GM20431 (cell line): ENCODE results near the gene BCL2L1.

ENCODE experiments used
- in situ Hi-C: fragments of 300-500 bp; cut with MseI, MboI; formaldehyde crosslinking; loops from one replicate; pipeline ENCODE4 v1.15.0; 2020; ENCODE audit warnings: low sequenced_read_pairs; ENCODE audit not compliant: unreplicated experiment

Gene BCL2L1

DNA sequence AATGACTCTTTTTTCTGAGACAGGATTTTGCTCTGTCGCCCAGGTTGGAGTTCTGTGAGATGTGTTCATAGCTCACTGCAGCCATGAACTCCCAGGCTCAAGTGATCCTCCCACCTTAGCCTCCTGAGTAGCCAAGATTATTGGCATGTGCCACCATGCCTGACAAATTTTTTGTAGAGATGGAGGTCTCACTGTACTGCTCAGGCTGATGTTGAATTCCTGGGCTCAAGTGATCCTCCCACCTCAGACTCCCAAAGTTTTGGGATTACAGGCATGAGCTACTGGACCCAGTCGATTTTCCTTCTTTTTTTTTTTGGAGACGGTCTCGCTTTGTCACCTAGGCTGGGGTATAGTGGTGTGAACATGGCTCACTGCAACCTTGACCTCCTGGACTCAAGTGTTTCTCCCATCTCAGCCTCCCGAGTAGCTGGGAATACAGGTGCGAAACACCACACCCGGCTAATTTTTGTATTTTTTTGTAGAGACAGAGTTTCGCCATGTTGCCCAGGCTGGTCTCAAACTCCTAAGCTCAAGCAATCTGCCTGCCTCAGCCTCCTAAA, 24.3 kb downstream of the BCL2L1 start:
- in situ Hi-C loops, result no loop called here

DNA sequence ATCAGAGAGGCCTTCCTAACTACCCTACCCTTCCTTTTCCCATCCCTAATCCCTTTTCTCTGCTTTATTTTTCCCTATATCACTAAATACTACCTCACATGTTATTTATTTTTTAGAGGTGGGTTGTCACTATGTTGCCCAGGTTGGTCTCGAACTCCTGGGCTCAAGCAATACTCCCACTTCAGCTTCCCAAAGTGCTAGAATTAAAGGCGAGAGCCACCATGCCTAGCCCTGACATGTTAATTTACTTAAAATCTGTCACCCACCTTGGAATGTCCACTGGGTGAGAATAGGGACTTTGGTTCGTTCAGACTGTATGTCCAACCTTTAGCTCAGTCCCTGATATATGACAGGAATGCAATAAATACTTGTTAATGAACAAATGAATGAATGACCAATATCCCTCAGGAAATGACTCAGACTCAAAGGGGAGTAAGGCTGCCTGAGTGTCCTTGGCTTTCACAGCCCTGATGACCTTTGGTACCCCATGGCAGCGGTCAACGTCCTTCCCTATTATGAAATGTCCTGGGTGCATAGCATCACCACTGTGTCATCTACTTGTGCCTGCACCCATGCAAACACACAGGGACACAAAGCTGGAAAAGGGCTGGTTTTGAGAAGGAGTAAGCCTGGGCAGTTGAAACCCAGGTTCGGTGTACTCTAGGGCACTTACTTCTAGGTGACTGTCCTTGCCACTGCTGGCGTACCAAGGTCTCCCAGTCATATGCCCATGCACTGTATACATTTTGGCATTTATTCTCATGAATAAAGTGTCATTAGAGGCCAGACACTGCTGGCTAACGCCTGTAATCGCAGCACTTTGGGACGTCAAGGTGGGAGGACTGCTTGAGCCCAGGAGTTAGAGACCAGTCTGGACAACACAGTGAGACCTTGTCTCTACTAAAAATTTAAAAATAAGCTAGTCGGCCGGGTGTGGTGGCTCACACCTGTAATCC, 26.5 kb downstream of the BCL2L1 start:
- in situ Hi-C loops, result no loop called here

DNA sequence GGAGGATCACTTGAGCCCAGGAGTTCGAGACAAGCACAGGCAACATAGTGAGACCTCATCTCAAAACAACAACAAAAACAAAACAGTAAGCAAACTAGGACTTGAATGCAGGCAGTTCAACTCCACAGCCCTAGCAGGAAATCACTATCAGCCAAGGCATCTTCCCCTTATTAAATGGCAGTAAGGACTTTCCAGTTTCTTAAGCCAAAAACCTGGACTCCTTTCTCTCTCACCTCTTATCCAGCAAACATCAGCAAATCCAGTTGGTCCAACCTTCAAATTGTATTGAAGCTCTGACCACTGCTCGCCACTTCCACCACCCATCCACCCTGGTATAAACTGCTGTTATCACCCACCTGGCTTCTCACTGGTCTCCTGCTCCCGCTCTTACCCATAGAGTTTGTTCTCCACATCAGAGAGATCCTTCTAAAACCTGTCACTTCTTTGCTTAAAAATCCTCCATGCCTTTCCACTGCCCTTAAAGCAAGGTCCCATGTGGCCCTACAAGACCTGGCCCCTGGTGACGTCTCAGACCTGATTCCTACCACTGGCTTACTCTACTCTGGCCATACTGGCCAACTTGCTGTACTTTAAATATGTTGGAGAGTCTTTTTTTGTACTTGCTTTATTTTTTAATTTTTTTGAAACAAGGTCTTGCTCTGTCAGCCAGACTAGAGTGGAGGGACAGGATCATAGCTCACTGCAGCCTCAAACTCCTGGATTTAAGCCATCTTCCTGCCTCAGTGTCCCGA, 27.6 kb downstream of the BCL2L1 start:
- in situ Hi-C loops, result no loop called here

DNA sequence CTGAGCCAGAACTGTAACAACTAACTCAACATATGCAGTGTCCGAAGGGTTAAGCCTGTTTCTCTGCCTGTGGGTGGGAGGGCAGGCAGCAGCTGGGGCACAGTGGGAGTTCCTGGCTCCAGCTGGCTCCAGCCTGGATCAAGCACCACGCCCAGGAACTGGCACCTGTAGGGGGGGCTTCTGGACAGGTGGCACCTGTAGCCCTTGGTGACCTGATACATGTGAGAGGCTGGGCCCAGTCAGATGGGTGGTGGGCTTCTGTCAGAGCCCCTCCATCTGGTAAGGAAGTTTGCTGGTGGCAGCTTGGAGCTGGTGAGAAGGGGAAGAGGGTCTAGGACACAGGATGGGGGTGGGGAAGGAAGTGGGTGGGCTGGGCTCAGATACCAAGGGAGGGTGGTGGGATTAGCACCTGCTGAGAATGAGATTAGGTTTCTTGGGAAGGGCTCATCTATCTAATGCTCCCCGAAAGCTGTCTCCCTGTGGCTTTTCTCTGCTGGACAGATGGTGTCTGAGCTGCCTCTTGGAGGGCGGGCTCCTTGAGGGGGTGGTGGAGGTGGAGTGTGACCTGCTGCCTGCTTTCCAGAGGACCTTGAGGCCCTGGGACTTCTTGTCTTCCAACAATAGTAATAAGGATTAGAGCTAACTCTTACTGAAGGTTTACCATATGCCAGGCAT, 28.5 kb downstream of the BCL2L1 start:
- in situ Hi-C loops, result no loop called here

DNA sequence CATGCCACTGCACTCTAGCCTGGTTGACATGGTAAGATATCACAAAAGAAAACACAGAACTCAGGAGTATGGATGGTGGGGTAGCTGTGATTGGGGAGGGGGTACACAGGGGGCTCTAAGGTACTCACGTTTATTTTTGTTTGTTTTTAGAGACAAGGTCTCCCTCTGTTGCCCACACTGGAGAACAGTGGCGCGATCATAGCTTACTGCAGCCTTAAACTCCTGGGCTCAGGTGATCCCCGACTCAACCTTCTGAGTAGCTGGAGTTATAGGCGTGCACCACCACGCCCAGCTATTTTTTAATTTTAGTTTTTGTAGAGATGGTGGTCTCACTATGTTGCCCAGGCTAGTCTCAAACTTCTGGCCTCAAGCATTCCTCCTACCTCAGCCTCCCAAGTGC, 29.3 kb downstream of the BCL2L1 start:
- in situ Hi-C loops, result no loop called here

DNA sequence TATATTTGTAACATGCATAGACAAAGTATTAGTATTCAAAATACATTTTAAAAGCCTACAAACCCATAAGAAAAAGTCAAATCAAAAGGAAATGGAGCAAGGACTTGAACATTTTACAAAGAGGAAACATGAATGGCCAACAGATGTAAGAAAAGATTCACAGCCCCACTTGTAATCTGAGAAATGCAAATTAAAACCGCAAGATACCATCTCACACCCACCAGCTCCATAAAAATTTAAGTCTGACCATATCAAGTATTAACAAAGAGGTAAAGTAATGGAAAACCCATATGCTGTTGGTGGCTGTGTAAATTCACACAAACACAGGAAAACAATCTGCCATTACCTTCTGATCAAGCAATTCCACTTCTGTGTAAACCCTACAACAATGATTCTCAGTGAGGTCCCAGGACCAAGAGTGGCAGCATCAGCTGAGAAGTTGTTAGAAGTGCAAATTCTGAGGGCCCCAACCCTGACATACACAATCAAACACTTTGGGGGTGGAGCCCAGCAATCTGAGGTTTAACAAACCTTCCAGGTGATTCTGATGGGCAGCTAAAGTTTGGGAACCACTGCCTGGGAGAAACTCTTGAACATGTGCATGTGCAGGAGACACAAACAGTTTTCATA, 30.9 kb downstream of the BCL2L1 start:
- in situ Hi-C loops, result no loop called here

DNA sequence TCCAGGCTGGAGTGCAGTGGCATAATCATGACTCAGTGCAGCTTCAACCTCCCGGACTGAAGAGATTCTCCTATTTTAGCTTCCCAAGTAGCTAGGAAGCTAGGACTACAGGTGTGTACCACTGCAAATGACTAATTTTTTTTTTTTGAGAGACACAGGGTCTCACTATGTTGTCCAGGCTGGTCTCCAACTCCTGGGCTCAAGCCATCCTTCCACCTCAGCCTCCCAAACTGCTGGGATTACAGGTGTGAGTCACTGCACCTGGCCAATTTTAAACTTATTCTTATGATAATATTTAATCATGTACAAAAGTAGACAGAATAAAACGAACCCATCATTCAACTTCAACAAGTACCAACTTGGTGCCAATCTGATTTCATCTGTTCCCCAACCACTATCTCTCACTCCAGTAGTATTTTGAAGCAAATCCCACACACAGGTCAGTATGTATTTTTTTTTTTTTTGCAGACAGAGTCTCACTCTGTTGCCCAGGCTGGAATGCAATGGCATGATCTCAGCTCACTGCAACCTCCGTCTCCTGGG, 32.5 kb downstream of the BCL2L1 start:
- in situ Hi-C loops, result no loop called here

DNA sequence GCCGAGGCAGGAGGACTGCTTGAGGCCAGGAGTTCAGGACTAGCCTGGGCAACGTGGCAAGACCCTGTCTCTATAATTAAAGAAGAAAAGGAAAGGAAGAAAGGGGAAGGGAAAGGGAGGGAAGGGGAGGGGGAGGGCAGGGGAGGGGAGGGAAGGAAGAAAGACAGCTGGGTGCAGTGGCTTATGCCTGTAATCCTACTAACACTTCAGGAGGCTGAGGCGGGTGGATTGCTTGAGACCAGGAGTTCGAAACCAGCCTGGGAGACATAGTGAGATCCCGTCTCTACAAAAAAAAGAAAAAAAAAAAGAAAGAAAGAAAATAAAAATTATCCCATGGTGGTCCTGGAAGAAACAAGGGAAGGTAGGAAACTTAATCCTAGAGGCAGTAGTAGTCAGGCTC, 33.5 kb downstream of the BCL2L1 start:
- in situ Hi-C loops, result no loop called here

DNA sequence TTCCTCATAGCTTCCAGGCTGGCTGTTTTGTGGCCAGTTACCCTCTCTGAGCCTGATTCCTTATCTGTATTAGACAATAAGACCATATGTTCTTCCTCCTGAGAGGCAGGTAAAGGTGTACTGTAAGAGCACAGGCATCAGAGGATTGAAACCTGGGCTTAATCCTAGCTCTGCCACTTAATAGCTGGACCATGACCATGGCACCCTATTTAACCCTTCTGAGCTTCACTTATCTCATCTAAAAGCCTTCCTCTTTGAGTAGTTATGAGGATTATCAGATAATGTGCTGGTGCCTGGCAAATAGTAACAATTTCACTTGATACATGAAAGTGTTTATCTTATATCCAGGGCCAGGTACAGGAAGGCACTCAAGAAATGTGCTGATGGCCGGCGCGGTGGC, 34.9 kb downstream of the BCL2L1 start:
- in situ Hi-C loops, result no loop called here

DNA sequence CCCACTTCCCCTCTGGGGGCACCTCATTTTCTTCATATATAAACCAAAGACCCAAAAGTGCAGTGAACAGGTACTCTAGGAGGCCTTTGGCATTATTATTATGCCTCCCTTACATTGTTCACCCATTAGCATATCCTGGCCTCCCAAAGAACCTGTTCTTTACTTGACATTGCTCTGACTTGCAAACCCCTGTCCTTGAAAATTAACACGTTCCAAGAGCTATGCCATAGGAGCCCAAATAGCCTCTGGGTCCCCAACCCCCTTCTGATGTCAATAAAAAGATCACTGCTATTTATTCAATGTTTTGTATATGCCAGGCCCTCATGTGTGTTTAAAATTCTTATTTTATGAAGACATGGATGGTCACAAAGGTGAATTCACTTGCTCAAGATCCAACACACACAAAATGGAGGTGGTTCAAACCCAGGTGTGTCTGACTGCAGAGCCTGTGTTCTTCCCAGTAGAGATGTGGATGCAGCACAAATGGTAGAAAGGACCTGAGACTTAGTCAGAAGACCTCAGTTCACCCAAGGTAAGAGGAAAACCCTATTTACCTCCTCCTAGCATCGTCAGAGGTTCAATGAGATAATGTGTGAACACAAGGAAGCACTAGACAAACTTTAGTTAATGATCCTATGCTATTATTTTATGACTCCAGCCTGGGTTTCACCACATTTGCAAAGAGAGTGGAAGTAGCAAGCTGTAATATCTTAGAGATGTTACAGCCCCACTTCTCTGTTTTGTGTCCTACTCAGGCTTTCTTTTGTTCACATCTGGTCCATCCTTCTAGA, 36.6 kb downstream of the BCL2L1 start:
- in situ Hi-C loops, result no loop called here

DNA sequence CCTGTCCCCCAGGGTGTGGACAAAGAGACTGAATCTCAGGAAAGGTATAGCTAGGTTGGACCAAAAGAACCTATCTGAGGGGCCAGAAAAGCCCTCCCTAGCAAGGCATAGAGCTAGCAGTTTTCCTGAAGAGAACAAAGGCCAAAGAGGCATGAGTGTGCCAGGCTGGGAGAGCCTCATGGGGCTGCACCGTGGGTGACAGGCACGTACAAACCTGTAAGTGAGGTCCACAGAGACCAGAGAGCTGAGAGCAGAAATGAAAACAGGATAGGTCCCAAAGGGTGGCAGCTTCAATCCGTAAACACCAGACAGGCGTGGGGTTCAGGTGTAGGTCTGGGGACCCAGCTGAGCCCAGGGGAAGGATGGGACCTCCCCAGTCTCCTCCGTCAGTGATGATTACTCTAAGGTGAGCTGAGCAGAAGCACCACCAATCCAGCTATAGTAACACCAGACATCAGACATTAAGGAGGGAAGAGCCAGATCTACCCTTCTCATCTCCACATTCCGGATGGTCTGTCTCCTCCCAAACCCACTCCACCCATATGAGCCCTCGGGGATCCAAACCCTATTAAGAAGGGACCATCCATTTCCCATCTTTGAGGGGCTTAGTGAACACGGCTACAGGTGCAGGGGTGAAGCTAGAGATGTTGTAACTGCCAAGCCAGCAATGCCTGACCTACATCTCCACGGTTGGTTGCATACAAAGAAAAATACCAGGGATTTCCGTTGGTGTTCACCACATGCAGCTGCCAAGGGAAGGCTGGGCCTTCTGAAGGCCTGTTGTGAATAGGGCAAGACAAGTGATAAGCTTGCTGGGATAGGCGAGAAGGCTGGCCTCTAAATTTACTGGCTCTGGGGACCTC, 38.3 kb downstream of the BCL2L1 start:
- in situ Hi-C loops, result no loop called here

DNA sequence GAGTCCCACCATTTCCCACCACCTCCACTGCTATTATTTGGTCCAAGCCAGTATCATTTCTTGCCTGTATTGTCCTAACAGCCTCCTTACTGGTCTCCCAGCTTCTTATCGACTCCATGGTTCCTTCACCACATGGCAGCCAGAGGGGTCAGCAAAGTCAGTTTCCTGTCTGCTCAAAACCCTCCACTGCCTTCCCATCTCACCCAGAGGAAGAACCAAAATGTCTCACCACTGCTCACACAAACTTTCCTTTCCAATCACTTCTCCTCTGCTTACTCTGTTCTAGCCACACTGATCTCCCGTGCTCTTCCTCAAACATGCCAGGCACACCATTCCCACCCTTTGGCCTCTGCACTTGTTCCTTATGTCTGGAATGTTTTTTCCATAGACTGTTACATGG, 39.7 kb downstream of the BCL2L1 start:
- in situ Hi-C loops, result no loop called here

DNA sequence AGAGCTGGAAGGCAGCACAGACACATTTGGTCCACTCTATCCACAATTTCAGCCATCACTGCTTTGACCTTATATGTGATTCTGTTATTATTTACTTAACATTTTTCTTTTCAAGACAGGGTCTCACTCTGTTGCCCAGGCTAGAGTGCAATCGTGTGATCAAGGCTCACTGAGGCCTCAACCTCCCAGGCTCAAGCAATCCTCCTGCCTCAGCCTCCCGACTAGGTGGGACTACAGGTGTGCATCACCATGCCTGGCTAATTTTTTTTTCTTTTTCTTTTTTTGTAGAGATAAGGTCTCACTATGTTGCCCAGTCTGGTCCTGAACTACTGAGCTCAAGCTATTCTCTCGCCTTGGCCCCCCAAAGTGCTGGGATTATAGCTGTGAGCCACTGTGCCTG, 40.3 kb downstream of the BCL2L1 start:
- in situ Hi-C loops, result no loop called here

DNA sequence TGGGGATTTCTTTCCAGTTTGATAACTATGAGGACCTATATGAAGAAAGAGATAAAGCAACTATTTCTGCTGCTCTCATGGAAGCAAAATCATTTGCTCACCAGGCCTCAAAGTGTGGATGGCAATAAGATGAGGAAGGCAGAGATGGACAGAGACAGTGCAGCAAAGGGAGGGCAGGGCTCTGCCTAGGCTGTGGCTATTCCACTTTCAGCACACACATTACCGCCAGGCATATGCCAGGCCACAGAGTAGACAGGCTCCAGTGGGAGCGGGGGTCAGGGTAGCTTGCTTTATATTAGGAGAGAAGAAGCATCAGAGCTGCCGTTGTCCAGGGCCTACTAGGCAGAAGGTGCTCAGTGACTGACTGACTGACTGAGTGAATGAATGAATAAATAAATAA, 40.9 kb downstream of the BCL2L1 start:
- in situ Hi-C loops, result no loop called here

DNA sequence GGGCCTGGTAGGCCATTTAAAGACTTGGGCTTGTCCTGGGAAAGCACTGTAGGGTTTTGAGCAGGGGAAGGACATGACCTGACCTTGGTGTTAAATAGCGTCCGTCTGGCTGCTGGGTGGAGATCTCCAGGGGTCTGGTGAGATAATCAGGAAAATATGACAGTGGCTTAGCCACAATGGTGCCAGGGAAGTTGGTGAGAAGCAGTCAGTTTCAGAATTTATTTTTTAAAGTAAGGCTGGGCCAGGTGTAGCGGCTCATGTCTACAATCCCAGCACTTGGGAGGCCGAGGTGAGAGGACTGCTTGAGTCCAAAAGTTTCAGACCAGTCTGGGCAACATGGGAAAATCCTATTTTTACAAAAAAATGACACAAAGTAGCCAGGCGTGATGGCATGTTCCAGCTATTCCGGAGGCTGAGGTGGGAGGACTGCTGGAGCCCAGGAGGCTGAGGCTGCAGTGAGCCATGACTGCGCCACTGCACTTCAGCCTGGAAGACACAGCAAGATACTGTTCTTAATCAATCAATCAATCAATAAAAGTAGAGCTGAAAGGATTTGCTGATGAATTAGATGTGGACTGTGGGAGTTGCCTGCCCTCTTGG, 41.4 kb downstream of the BCL2L1 start:
- in situ Hi-C loops, result no loop called here

DNA sequence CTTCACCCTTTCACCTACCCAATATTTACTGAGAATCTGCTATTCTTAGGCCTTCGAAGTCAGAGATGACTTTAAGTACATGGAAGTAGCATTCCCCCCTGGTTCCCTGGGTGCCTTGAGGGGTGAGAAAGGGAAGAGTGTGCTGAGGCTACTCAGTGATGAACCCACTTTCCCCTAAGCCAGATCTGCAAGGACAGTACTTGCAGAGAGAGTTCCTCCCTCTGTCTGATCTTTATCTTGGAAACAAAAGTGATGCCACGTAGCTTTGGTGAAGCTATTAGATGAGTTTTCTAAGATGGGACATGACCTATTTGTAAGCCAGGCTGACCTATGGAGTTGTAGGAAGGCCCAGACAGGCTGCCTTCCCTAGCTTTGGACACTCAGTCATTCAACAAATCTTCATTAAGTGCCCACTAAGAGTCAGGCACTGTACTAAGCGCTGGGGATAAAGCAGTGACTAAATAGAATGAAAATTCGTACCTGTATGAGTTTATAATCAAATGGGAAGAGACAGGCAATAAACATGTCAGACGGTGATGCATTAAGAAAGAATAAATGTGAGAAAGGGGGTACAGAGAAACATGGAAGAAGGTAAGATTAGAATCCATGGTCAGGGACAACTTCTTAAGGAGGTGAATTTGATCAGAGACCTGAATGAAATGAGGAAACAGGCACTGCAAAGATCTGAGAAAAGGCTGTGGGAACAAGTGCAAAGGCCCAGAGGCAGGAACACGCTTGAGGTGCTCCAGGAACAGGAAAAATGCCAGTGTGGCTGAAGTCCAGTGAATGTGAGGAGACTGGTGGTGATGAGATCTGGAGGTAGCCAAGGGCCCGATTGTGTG, 42.2 kb downstream of the BCL2L1 start:
- in situ Hi-C loops, result no loop called here
